H9 (cell line): ENCODE data around the gene EED. TPM values are rescaled to one million over a fixed set of nuclear protein-coding genes. Genes with fewer than 3 reads are reported as not detected.

Source experiments
- DNase-seq: peaks from one replicate; pipeline ENCODE4 v3.0.0-alpha.2; 2017
- H2AFZ ChIP-seq: one replicate; pipeline ENCODE4 v1.6.1; 2013; ENCODE audit warnings: mild to moderate bottlenecking, low read length, control low read depth, moderate library complexity
- H2AK5ac ChIP-seq: 2 replicates; pipeline ENCODE4 v1.6.1; 2013; ENCODE audit warnings: low read length, control low read depth, mixed read lengths; ENCODE audit not compliant: insufficient read length
- H2BK120ac ChIP-seq: one replicate; pipeline ENCODE4 v1.6.1; 2013; ENCODE audit warnings: low read depth, mild to moderate bottlenecking, low read length, control low read depth, inconsistent platforms; ENCODE audit not compliant: poor library complexity, severe bottlenecking
- H2BK12ac ChIP-seq: 2 replicates; pipeline ENCODE4 v1.6.1; 2013; ENCODE audit warnings: low read length, control low read depth, mixed read lengths, low read depth; ENCODE audit not compliant: insufficient read length
- H2BK15ac ChIP-seq: 2 replicates; pipeline ENCODE4 v1.6.1; 2013; ENCODE audit warnings: low read depth, low read length, control low read depth
- H2BK20ac ChIP-seq: one replicate; pipeline ENCODE4 v1.6.1; 2013; ENCODE audit warnings: low read depth, mild to moderate bottlenecking, low read length, control low read depth, inconsistent platforms; ENCODE audit not compliant: poor library complexity, severe bottlenecking
- H2BK5ac ChIP-seq: 2 replicates; pipeline ENCODE4 v1.6.1; 2013; ENCODE audit warnings: low read length, control low read depth, mixed read lengths; ENCODE audit not compliant: insufficient read length
- H3K14ac ChIP-seq: 2 replicates; pipeline ENCODE4 v1.6.1; 2013; ENCODE audit warnings: low read length, control low read depth; ENCODE audit not compliant: insufficient read depth
- H3K18ac ChIP-seq: 2 replicates; pipeline ENCODE4 v1.6.1; 2013; ENCODE audit warnings: low read depth, mild to moderate bottlenecking, mixed read lengths, low read length, control low read depth; ENCODE audit not compliant: insufficient read length
- H3K23ac ChIP-seq: 2 replicates; pipeline ENCODE4 v1.6.1; 2013; ENCODE audit warnings: low read length, control low read depth, mixed read lengths, low read depth; ENCODE audit not compliant: insufficient read length
- H3K23me2 ChIP-seq: 2 replicates; pipeline ENCODE4 v1.6.1; 2013; ENCODE audit warnings: low read depth, mild to moderate bottlenecking, mixed read lengths, low read length, control low read depth; ENCODE audit not compliant: insufficient read length, poor library complexity, severe bottlenecking
- H3K27ac ChIP-seq: 2 replicates; pipeline ENCODE4 v1.5.1; 2013; ENCODE audit warnings: low read length, control low read depth, mixed read lengths, low read depth; ENCODE audit not compliant: insufficient read length
- H3K27me3 ChIP-seq: 2 replicates; pipeline ENCODE4 v1.6.1; 2013; ENCODE audit warnings: low read length, control low read depth, inconsistent platforms; ENCODE audit not compliant: insufficient read depth
- H3K4ac ChIP-seq: 2 replicates; pipeline ENCODE4 v1.6.1; 2013; ENCODE audit warnings: low read depth, mild to moderate bottlenecking, control low read depth, inconsistent platforms, low read length, moderate library complexity
- H3K4me1 ChIP-seq: 2 replicates; pipeline ENCODE4 v1.6.1; 2013; ENCODE audit warnings: low read length, control low read depth, inconsistent platforms; ENCODE audit not compliant: insufficient read depth
- H3K4me2 ChIP-seq: 2 replicates; pipeline ENCODE4 v1.6.1; 2013; ENCODE audit warnings: low read length, control low read depth, mixed read lengths; ENCODE audit not compliant: insufficient read length, insufficient read depth
- H3K56ac ChIP-seq: 2 replicates; pipeline ENCODE4 v1.6.1; 2013; ENCODE audit warnings: low read depth, mild to moderate bottlenecking, mixed read lengths, low read length, control low read depth; ENCODE audit not compliant: insufficient read length
- H3K79me1 ChIP-seq: 2 replicates; pipeline ENCODE4 v1.6.1; 2013; ENCODE audit warnings: low read depth, mild to moderate bottlenecking, moderate library complexity, low read length, control low read depth, inconsistent platforms; ENCODE audit not compliant: insufficient read depth, poor library complexity, severe bottlenecking
- H3K79me2 ChIP-seq: 2 replicates; pipeline ENCODE4 v1.6.1; 2013; ENCODE audit warnings: low read length, control low read depth, inconsistent platforms; ENCODE audit not compliant: insufficient read depth
- H3K9ac ChIP-seq: 2 replicates; pipeline ENCODE4 v1.6.1; 2013; ENCODE audit warnings: low read length, control low read depth, mixed read lengths; ENCODE audit not compliant: insufficient read length; ENCODE audit errors: extremely low read depth
- H3K9me3 ChIP-seq: one replicate; pipeline ENCODE4 v1.6.1; 2013; ENCODE audit warnings: low read depth, low read length, inconsistent platforms; ENCODE audit not compliant: control insufficient read depth
- H3T11ph ChIP-seq: one replicate; pipeline ENCODE4 v1.6.1; 2013; ENCODE audit warnings: mild to moderate bottlenecking, low read length, control low read depth, inconsistent platforms
- H4K20me1 ChIP-seq: one replicate; pipeline ENCODE4 v1.6.1; 2013; ENCODE audit not compliant: control insufficient read depth, insufficient read length, insufficient read depth
- H4K5ac ChIP-seq: 2 replicates; pipeline ENCODE4 v1.6.1; 2013; ENCODE audit warnings: low read depth, mild to moderate bottlenecking, mixed read lengths, low read length, control low read depth; ENCODE audit not compliant: insufficient read length
- H4K8ac ChIP-seq: replicated peaks from 2 replicates; pipeline ENCODE4 v1.6.1; 2013; ENCODE audit warnings: low read length, control low read depth, mixed read lengths, low read depth; ENCODE audit not compliant: insufficient read length
- H4K91ac ChIP-seq: 2 replicates; pipeline ENCODE4 v1.6.1; 2013; ENCODE audit warnings: low read depth, mild to moderate bottlenecking, moderate library complexity, mixed read lengths, low read length, control low read depth; ENCODE audit not compliant: insufficient read length
- H3K27ac Mint-ChIP-seq, 3 experiments: 2 replicates in 2 of 3; 3 replicates in 1 of 3; pipeline ENCODE4 v1.8.0; 2020 to 2021; ENCODE audit warnings: mixed read lengths in 3 of 3, mild to moderate bottlenecking in 1 of 3, moderate library complexity in 1 of 3
- H3K27me3 Mint-ChIP-seq: 2 replicates; pipeline ENCODE4 v1.8.0; 2021; ENCODE audit warnings: low read depth, mild to moderate bottlenecking, moderate library complexity, mixed read lengths
- H3K36me3 Mint-ChIP-seq, 3 experiments: 2 replicates in 2 of 3; 3 replicates in 1 of 3; pipeline ENCODE4 v1.8.0; 2020 to 2021; ENCODE audit warnings: low read depth in 3 of 3, mixed read lengths in 3 of 3; ENCODE audit not compliant: insufficient read depth in 1 of 3
- H3K4me1 Mint-ChIP-seq, 2 experiments: 2 replicates each; pipeline ENCODE4 v1.8.0; 2020; ENCODE audit warnings: mixed read lengths in 2 of 2
- H3K4me3 Mint-ChIP-seq, 2 experiments: 2 replicates in 1 of 2; 3 replicates in 1 of 2; pipeline ENCODE4 v1.8.0; 2020 to 2021; ENCODE audit warnings: mild to moderate bottlenecking in 2 of 2, mixed read lengths in 2 of 2, moderate library complexity in 1 of 2
- H3K9me3 Mint-ChIP-seq, 2 experiments: 2 replicates in 1 of 2; 3 replicates in 1 of 2; pipeline ENCODE4 v1.8.0; 2020; ENCODE audit warnings: mild to moderate bottlenecking in 2 of 2, mixed read lengths in 2 of 2, moderate library complexity in 1 of 2
- WGBS: extraction: QIAGEN DNeasy Blood & Tissue Kit; methylation state at CpG from one replicate; pipeline ENCODE4 v1.1.7; 2013; ENCODE audit warnings: missing lambda C conversion rate, low lambda C conversion rate, mixed read lengths; ENCODE audit not compliant: insufficient read length; ENCODE audit errors: extremely low coverage; 5-methylcytosine and 5-hydroxymethylcytosine counted together
- long read RNA-seq: library from polyadenylated mRNA; unstranded; transcript quantifications from one replicate; pipeline ENCODE4 v2.0.0, GENCODE V29; 2020
- total RNA-seq: library from RNA; stranded (reverse); gene quantifications from 2 replicates; pipeline ENCODE4 v1.2.1, GENCODE V29; 2021
- TF ChIP-seq, protein P1 (sequence below): fragments of 200-600 bp; sonication (generic); conservative IDR thresholded peaks from 3 replicates; pipeline ENCODE4 v1.8.0; 2021; ENCODE audit warnings: antibody characterized with exemption, mild to moderate bottlenecking

Gene EED, protein sequence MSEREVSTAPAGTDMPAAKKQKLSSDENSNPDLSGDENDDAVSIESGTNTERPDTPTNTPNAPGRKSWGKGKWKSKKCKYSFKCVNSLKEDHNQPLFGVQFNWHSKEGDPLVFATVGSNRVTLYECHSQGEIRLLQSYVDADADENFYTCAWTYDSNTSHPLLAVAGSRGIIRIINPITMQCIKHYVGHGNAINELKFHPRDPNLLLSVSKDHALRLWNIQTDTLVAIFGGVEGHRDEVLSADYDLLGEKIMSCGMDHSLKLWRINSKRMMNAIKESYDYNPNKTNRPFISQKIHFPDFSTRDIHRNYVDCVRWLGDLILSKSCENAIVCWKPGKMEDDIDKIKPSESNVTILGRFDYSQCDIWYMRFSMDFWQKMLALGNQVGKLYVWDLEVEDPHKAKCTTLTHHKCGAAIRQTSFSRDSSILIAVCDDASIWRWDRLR
- total RNA-seq, result 31.7 and 34.1 TPM in 2 replicates
- long read RNA-seq, transcript EED-203 (13 exons, 1,696 nt), result minor isoform, 11 of 155 reads
- long read RNA-seq, transcript EED-201 (12 exons, 2,223 nt), result major isoform, 119 of 155 reads
- long read RNA-seq, partial matches to known transcripts, result 7 of 155 reads
- long read RNA-seq, other reads (novel, unspliced or antisense), result 12 of 155 reads

DNA sequence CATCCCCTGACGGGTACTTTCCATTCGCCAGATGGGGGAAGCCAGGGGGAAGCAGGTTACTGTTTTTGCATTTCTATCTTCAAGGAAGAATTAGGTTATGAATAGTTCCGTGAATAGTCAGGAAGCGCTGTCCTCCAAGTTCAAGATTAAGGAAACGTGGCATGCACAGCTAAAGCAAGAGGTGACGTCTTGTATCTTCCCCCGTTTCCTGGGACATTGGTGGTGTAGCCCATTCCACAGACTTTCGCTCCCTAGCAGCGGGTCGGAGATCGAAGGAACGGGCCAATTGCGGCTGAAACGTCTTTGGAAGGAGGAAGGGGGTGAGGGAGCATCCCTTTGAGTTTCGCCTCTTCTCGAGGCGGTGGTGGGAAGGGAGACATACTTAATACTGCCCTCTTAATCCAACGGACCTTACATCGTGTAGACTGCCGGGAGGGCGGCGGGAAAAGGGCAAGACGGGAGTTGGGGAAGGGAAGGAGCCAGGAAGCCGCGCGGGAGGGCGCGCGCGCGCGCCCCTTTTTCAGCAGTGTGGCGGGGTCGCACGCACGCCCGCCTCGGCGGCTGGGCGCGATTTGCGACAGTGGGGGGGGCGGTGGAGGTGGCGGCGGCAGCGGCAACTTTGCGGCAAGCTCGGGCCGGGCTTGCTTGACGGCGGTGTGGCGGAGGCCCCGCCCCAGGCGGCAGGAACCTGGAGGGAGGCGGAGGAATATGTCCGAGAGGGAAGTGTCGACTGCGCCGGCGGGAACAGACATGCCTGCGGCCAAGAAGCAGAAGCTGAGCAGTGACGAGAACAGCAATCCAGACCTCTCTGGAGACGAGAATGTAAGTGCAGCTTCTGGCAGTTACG, at the start of gene EED:
TSS of gene EED (plus strand) at position 232 of the 847 bp plus-strand sequence. CDS start at position 709, 477 bp downstream.
- Mint-ChIP-seq H3K27ac (no peak within 1 kb of the TSS), H3K4me1 (peaks cover 31 to 32% of the 10 kb centered on the region in 2 experiments), H3K4me3 (no peak within 1 kb of the TSS), H3K36me3 (no peaks in the 10 kb centered on the region), H3K9me3 (no peaks in the 10 kb centered on the region), H3K27me3 (no peaks in the 10 kb centered on the region)
- Histone ChIP-seq H3K27ac (peak within 1 kb of the TSS; percentile 95), H3K18ac (peak within 1 kb of the TSS; percentile 97), H3K27me3 (no peaks in the 10 kb centered on the region), H3K79me1 (peaks cover 1% of the 10 kb centered on the region), H2AFZ (peak within 1 kb of the TSS; percentile 7), H4K8ac (peak within 1 kb of the TSS; percentile 44), H3K23ac (no peak within 1 kb of the TSS), H3K4ac (no peak within 1 kb of the TSS; the same call in 1 of the 2 replicates), H3T11ph (no peak within 1 kb of the TSS), H3K79me2 (peaks cover 8% of the 10 kb centered on the region; the same call in 1 of the 2 replicates), H3K56ac (peak within 1 kb of the TSS; percentile 77), H3K4me1 (peaks cover 5% of the 10 kb centered on the region; the same call in 1 of the 2 replicates), H2BK5ac (peak within 1 kb of the TSS; percentile 97), H2BK20ac (no peak within 1 kb of the TSS), H3K14ac (peak within 1 kb of the TSS; percentile 99), H3K4me2 (peak within 1 kb of the TSS; percentile 78), H2AK5ac (no peak within 1 kb of the TSS), H2BK15ac (no peak within 1 kb of the TSS), H2BK12ac (peak within 1 kb of the TSS; percentile 98), H4K5ac (peak within 1 kb of the TSS; percentile 95), H4K91ac (no peak within 1 kb of the TSS), H3K9ac (peak within 1 kb of the TSS; percentile 99), H3K23me2 (no peaks in the 10 kb centered on the region), H4K20me1 (no peaks in the 10 kb centered on the region), H3K9me3 (no peaks in the 10 kb centered on the region), H2BK120ac (no peak within 1 kb of the TSS)
- peak; percentile 97 for DNase-seq
- WGBS, result no CpG with 5 or more reads among the region's 64 CpGs
- TF ChIP-seq, protein P1, sequence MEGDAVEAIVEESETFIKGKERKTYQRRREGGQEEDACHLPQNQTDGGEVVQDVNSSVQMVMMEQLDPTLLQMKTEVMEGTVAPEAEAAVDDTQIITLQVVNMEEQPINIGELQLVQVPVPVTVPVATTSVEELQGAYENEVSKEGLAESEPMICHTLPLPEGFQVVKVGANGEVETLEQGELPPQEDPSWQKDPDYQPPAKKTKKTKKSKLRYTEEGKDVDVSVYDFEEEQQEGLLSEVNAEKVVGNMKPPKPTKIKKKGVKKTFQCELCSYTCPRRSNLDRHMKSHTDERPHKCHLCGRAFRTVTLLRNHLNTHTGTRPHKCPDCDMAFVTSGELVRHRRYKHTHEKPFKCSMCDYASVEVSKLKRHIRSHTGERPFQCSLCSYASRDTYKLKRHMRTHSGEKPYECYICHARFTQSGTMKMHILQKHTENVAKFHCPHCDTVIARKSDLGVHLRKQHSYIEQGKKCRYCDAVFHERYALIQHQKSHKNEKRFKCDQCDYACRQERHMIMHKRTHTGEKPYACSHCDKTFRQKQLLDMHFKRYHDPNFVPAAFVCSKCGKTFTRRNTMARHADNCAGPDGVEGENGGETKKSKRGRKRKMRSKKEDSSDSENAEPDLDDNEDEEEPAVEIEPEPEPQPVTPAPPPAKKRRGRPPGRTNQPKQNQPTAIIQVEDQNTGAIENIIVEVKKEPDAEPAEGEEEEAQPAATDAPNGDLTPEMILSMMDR, result no peak
